LNCaP clone FGC (cell line): ENCODE results near the gene TMEM245.

Experiments
- DNase-seq: peaks from one replicate; pipeline ENCODE4 v3.0.0-alpha.2; 2011; ENCODE audit warnings: low read depth
- H3K4me3 ChIP-seq: 2 replicates; pipeline ENCODE4 v1.5.1; 2011; ENCODE audit warnings: mild to moderate bottlenecking, low read depth, low read length, control low read depth
- TF ChIP-seq, protein P1 (sequence below): IDR thresholded peaks from 2 replicates; pipeline ENCODE4 v1.5.1; 2012; ENCODE audit warnings: mild to moderate bottlenecking; ENCODE audit not compliant: control insufficient read depth, insufficient read depth; ENCODE audit errors: extremely low read depth

Gene TMEM245

DNA sequence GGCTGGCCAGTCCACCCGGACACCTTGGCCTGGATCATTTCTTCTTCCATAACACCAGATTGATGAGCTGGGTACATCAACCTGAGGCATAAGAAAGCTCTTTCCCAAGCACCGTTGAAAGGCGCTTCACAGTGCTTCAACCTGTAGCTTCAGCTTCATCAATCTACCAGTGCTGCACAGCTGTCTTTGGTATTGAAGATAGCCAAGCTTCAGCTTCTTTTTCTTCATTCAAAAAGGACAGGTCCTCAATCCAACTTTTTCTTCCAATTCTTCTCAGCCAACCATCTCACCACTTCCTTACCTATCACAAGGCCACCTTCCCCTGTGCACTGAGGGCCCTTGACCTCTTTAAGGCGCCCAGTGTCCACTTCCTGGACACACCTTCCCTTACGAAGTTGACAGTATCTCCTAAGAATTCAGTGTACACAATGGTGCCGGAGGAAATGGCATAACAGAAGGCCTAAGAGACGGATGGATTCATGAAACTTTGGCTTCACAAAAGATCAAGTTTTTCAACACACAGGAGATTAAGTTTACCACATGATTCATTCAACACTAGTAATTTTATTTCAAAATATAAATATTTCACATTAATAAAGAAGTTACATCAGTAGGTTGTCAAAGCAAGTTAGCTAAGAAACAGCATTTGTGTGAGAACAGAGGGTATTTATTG, 105.0 kb downstream of the TMEM245 start:
- H3K4me3 ChIP-seq: no peak overlapping the region
- TF ChIP-seq, protein P1, sequence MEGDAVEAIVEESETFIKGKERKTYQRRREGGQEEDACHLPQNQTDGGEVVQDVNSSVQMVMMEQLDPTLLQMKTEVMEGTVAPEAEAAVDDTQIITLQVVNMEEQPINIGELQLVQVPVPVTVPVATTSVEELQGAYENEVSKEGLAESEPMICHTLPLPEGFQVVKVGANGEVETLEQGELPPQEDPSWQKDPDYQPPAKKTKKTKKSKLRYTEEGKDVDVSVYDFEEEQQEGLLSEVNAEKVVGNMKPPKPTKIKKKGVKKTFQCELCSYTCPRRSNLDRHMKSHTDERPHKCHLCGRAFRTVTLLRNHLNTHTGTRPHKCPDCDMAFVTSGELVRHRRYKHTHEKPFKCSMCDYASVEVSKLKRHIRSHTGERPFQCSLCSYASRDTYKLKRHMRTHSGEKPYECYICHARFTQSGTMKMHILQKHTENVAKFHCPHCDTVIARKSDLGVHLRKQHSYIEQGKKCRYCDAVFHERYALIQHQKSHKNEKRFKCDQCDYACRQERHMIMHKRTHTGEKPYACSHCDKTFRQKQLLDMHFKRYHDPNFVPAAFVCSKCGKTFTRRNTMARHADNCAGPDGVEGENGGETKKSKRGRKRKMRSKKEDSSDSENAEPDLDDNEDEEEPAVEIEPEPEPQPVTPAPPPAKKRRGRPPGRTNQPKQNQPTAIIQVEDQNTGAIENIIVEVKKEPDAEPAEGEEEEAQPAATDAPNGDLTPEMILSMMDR: no peak
- no peak for DNase-seq

DNA sequence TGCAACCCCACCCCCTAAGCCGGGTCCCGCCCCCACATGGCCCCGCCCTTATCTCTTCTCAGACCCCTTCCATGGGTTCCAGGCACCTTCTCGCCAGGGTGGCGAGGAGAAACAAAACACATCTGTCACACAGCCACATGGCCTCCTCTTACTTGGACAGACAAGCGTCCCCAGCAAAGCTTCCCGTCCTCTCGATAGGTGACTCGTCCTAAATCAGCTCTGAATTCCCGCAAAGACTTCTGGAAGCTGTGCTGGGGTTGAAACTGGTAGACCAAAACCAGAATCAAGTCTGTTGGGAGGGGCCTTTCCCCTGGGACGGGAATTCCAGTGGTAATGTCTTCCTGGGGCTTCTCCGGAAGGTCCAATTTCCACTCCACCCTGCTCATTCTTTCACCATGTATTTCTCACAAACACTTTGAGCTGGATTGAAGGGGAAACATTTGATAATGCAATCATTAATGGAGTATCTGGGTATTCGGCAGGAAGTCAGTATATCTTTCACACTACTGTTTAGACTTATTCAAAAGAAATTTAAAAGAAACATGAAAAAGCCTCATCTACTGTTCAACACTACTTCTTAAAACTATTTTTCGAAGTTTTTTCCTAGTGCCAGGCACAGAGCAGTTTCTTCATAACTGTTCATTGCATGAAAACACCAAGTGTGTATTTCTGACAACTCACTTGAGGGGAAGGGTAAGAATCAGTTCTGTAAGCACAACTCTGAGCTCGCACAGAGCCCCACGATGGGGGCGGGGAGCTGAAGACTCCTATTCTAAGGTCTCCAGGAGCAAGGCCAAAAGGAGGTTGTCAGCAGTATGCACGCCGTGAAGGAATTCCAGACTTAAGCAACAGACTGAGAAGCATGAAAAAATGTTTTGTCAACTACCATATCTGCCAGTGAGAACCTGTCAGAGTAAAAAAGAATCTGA, 105.8 kb downstream of the TMEM245 start:
- TF ChIP-seq, protein P1: no peak
- no peak overlapping the region for H3K4me3 ChIP-seq
- no peak for DNase-seq

DNA sequence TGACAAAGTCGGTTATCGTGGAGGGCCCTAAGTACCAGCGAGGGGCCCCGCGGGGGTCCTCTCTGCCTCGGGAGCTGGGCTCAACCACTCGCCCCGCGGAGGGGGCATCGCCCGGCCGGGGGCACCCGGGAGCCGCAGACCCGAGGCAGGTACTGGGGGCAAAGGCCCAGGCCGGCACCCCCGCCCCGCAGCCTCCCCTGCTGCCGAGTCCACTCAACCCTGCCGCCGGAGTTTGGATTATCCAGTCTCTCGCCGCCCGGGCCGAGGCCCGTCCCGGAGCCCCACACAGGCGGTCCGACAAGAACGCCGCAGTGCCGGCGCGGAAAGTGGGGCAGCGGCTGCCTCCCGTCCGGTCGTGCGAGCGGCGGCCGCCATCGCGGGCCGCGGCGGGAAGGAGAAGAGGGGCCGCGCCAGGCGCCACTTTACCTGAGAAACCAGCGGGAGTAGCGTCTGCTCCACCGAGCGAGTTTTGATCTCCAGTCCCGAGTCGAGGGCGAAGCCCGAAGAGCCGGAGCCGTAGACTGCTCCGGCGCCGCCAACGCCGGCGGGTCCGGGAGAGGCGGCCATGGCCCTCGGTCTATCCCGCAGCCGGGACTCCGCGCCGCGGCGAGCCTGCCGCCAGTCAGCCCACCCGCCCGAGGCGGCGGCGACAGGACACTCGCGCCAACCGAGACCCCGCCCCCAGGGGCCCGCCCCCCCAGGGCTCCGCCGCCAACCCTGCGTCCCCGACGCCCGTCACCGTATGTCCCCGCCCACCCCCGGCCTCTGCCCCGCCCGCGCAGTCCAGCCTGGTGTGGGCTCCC, 106.7 kb downstream of the TMEM245 start, which contains the start of gene CTNNAL1:
TSS of gene CTNNAL1 (minus strand) at position 624 of the 803 bp plus-strand sequence. CDS start at position 567, 57 bp downstream.
- TF ChIP-seq, protein P1: no peak
- H3K4me3 ChIP-seq: peak within 1 kb of the TSS; percentile 74
- no peak for DNase-seq

DNA sequence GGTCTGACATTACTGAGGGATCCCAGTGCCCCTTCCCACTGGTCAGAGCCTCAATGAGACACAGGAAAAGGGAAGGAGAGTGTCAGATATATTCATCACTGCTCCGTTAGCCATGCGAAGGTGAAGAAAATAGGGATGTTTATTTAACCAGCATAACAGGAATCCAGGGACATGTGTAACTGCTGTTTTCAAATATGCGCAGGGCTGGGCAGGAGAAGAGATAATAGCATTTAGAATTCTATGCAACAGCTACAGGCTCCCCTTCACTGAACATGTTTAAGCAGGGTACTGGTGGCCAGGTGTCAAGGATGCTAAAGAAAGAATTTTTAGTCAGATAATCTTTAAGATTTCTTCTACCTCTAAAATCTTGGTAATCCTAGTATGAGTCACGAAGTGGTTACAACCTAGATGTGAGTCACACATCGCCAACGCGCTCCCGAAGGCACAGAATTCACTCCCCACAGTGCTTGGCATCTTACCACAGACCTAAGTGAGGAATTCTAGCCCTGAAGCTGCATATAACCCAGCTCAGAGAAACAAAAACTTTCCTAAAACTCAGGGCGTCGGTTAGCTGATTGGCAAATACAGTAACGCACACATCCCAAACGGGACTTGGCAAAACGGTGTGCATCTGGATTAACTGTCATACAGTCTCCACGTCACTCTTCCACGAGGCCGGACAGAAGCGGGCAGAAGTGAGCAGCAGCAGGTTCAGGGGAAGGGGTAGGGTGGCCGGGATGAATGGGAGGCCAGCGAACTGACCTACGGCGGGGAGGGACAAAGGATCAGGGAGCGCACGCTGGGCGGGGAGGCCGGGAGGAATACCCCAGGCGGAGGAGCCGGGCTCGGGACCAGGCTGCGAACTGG, 107.5 kb downstream of the TMEM245 start:
- H3K4me3 ChIP-seq: peak overlapping the region; percentile 74
- DNase-seq: no peak
- TF ChIP-seq, protein P1: 0 out of 2 replicates have a peak, but pooled peaks have one; percentile 3

DNA sequence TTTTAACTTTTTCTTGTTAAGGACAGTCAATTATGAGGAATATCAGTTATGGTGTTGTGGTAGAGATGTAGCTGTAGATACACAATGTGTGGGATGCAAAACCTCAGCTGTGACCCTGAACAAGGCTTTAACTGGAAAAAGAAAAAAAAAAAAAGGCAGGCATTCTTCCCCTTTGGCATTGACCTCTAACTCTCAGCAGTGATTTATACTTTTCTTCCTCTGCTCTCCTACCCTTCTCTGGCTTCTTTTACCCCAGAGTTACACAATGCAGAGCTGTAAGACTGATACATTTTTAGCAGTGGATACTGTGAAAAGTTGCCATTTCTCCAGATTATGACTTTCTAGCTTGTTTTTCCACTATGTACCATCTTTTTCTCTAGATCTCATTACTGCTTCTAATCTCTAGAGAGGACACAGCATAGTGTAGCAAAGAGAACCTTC, 108.5 kb downstream of the TMEM245 start:
- H3K4me3 ChIP-seq: no peak overlapping the region
- no peak for DNase-seq
- TF ChIP-seq, protein P1: no peak

DNA sequence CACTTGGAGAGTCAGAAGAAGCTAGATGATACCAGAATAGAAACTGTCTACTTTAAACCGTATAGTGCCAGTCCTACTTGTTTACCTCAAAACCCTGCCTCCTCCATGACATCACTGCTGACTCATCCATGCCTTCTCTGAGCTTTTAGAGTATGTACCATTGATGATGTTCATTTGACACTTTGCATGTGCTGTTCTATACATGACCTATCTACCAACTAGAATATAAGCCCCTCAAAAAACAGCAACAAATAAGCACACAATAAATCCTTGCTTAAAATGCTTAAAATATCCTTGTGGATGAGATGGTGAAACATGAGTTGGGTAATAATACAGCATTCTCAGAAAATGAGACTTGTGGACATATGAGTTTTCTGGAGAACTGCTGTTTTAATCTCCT, 109.0 kb downstream of the TMEM245 start:
- DNase-seq: no peak
- H3K4me3 ChIP-seq: no peak overlapping the region
- TF ChIP-seq, protein P1: no peak
